ENCODE data around the gene TNS3. TPM values are rescaled to one million over a fixed set of nuclear protein-coding genes. Genes with fewer than 3 reads are reported as not detected.

Gene TNS3
- polyA plus RNA-seq, 1 of the 3 experiments (the other 2 are of a cell fraction), result 72.3 TPM

DNA sequence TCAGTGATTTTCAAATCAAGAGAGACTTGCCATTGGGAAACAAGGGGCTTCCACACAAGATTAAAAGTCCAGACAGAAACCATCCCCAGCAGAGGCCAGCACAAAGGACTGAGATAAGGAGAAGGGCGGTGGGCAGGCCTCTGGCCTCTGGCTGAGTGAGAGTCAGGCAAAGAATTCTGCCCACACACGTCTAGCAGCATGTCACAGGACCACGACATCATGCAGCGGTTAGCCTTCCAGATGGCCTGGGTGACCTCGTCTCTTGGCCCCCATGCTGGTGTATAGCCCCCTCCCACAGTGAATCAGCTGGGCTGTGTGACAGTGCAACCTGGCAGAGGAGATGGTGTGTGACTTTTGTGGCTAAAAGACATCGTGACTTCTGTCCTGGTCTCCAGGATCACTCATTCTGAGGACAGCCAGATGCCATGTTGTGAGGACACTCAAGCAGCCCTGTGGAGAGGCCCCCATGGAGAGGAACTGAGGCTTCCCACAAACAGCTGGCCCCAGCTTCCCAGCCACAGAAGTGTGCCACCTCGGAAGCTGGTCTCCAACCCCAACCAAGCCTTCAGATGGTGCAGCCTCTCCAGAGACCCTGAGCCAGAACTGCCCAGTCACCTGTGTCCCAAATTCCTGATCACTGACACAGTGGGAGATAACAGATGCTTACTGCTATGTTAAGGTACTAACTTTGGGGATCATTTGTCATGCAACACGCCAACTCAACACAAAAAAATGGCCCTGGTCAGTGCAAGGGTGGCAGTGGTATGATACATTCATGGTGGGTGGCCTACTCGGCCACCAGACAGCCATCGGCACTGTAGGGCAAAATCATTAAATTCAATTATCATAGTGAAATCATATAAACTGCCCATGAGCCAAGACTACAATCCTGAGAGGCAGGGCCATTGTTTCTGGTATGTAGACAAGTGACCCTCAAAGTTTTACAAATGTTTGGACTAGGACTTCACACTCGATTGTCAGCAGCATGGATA lies 73.2 kb downstream of the TNS3 start:
- Histone ChIP-seq H3F3A (replicated peaks; ENCODE audit: insufficient read depth) (peaks cover 4% of the 10 kb centered on the region), H3K79me2 (ENCODE audit: insufficient read depth) (peaks cover 13% of the 10 kb centered on the region; the same call in 1 of the 2 replicates), H3K9me2 (no peaks in the 10 kb centered on the region), H3K4me1 (ENCODE audit: control insufficient read depth in 1 of 2, insufficient read depth in 2 of 2, low read depth in 1 of 2, low read length in 1 of 2) (peaks cover 5 to 27% of the 10 kb centered on the region in 2 experiments; a peak in 3 of 4 replicates), H3K9ac (no peak overlapping the region), H3K27me3 (ENCODE audit: insufficient read depth) (no peaks in the 10 kb centered on the region), H3K4me3 (ENCODE audit: low read depth in 2 of 2, low read length in 1 of 2) (no peak overlapping the region; a peak in 1 of 4 replicates), H3K9me3 (no peaks in the 10 kb centered on the region), H3K4me2 (no peak overlapping the region), H3K36me3 (replicated peaks in 1 of 2; ENCODE audit: control insufficient read depth in 1 of 2, insufficient read depth in 2 of 2, low read length in 1 of 2) (peaks cover 9 to 70% of the 10 kb centered on the region in 2 experiments), H2AFZ (ENCODE audit: low read depth) (no peak overlapping the region), H4K20me1 (ENCODE audit: insufficient read depth) (peaks cover 9% of the 10 kb centered on the region; the same call in 1 of the 2 replicates), H3K27ac (ENCODE audit: low read depth in 2 of 2, low read length in 1 of 2) (no peak overlapping the region; a peak in 1 of 4 replicates)
- ChIA-PET CTCF (interaction anchor here (1.4 to 1.7 kb wide), 2 partner anchors 15 to 311 kb away, joined by 5 to 6 read pairs; no protein-coding TSS in a partner anchor), POLR2A (no interaction called here)
- TF ChIP-seq TCF12 (IDR thresholded peaks at IDR 0.05) (0 out of 2 replicates have a peak, but pooled peaks have one; percentile 2), RFX5 (IDR thresholded peaks at IDR 0.05; ENCODE audit: low read length) (no peak)
- 90% methylated on average over 11 of the region's 11 CpGs for WGBS (ENCODE audit: low lambda C conversion rate)
- DNase-seq, result peak; percentile 58

DNA sequence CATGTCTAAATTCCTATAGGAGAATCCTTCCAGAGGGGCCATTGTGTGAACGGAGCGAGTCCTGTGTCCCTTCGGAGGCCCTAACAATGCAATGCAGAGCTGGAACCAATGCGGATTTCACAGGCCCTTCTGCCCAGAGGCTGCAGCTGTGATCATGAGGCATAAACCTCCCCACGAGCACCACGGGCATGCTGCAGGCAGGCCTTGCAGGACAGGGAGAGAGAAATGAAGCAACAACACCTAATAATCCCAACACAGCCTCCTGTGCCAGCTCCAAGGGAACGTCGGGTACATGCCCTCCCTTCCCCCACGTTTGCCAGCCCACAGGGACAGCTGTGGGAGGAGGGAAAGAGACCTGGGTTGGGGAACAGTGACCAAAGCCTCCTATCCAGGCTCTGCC lies 74.4 kb downstream of the TNS3 start:
- POLR2A ChIA-PET, result no interaction called here

More for the DNA sequence above, 74.4 kb downstream of the TNS3 start:
- Histone ChIP-seq H3K36me3 (replicated peaks in 1 of 2; ENCODE audit: control insufficient read depth in 1 of 2, insufficient read depth in 2 of 2, low read length in 1 of 2) (peaks cover 9 to 70% of the 10 kb centered on the region in 2 experiments), H4K20me1 (ENCODE audit: insufficient read depth) (peaks cover 11% of the 10 kb centered on the region; the same call in 1 of the 2 replicates), H3F3A (replicated peaks; ENCODE audit: insufficient read depth) (no peaks in the 10 kb centered on the region), H3K79me2 (ENCODE audit: insufficient read depth) (peaks cover 16% of the 10 kb centered on the region; the same call in 1 of the 2 replicates), H3K9me3 (no peaks in the 10 kb centered on the region), H3K4me2 (no peak overlapping the region), H3K9me2 (no peaks in the 10 kb centered on the region), H3K27me3 (ENCODE audit: insufficient read depth) (no peaks in the 10 kb centered on the region), H3K9ac (no peak overlapping the region), H3K4me1 (ENCODE audit: control insufficient read depth in 1 of 2, insufficient read depth in 2 of 2, low read depth in 1 of 2, low read length in 1 of 2) (peaks cover 5 to 32% of the 10 kb centered on the region in 2 experiments; a peak in 3 of 4 replicates), H2AFZ (ENCODE audit: low read depth) (no peak overlapping the region), H3K27ac (ENCODE audit: low read depth in 2 of 2, low read length in 1 of 2) (no peak overlapping the region), H3K4me3 (ENCODE audit: low read depth in 2 of 2, low read length in 1 of 2) (no peak overlapping the region)
- 90% methylated on average over 9 of the region's 9 CpGs for WGBS (ENCODE audit: low lambda C conversion rate)
- CTCF ChIA-PET, result interaction anchor here (0.8 to 1.4 kb wide), 3 partner anchors 19 to 312 kb away, joined by 3 to 6 read pairs (median 3); no protein-coding TSS in a partner anchor
- DNase-seq, result no peak
- TF ChIP-seq, protein P1, sequence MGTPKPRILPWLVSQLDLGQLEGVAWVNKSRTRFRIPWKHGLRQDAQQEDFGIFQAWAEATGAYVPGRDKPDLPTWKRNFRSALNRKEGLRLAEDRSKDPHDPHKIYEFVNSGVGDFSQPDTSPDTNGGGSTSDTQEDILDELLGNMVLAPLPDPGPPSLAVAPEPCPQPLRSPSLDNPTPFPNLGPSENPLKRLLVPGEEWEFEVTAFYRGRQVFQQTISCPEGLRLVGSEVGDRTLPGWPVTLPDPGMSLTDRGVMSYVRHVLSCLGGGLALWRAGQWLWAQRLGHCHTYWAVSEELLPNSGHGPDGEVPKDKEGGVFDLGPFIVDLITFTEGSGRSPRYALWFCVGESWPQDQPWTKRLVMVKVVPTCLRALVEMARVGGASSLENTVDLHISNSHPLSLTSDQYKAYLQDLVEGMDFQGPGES (IDR thresholded peaks at IDR 0.05; ENCODE audit: low read depth, low read length), result no peak
- TF ChIP-seq, protein P2, sequence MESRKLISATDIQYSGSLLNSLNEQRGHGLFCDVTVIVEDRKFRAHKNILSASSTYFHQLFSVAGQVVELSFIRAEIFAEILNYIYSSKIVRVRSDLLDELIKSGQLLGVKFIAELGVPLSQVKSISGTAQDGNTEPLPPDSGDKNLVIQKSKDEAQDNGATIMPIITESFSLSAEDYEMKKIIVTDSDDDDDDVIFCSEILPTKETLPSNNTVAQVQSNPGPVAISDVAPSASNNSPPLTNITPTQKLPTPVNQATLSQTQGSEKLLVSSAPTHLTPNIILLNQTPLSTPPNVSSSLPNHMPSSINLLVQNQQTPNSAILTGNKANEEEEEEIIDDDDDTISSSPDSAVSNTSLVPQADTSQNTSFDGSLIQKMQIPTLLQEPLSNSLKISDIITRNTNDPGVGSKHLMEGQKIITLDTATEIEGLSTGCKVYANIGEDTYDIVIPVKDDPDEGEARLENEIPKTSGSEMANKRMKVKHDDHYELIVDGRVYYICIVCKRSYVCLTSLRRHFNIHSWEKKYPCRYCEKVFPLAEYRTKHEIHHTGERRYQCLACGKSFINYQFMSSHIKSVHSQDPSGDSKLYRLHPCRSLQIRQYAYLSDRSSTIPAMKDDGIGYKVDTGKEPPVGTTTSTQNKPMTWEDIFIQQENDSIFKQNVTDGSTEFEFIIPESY (IDR thresholded peaks at IDR 0.05; ENCODE audit: borderline replicate concordance, low read depth), result no peak
- TF ChIP-seq, protein P3, sequence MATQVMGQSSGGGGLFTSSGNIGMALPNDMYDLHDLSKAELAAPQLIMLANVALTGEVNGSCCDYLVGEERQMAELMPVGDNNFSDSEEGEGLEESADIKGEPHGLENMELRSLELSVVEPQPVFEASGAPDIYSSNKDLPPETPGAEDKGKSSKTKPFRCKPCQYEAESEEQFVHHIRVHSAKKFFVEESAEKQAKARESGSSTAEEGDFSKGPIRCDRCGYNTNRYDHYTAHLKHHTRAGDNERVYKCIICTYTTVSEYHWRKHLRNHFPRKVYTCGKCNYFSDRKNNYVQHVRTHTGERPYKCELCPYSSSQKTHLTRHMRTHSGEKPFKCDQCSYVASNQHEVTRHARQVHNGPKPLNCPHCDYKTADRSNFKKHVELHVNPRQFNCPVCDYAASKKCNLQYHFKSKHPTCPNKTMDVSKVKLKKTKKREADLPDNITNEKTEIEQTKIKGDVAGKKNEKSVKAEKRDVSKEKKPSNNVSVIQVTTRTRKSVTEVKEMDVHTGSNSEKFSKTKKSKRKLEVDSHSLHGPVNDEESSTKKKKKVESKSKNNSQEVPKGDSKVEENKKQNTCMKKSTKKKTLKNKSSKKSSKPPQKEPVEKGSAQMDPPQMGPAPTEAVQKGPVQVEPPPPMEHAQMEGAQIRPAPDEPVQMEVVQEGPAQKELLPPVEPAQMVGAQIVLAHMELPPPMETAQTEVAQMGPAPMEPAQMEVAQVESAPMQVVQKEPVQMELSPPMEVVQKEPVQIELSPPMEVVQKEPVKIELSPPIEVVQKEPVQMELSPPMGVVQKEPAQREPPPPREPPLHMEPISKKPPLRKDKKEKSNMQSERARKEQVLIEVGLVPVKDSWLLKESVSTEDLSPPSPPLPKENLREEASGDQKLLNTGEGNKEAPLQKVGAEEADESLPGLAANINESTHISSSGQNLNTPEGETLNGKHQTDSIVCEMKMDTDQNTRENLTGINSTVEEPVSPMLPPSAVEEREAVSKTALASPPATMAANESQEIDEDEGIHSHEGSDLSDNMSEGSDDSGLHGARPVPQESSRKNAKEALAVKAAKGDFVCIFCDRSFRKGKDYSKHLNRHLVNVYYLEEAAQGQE (IDR thresholded peaks at IDR 0.05; ENCODE audit: low read depth, low read length), result no peak

All from SK-N-SH (cell line).